MCF 10A (cell line): ENCODE measurements around the gene IFNL3. TPM values are rescaled to one million over a fixed set of nuclear protein-coding genes. Genes with fewer than 3 reads are reported as not detected.

Source experiments
- BruUV-seq: library from RNA; stranded (reverse); fragments of 400-500 nt; replicated peaks from 2 replicates; lab custom pipeline; 2021; lab: Mats Ljungman, UMichigan
- CTCF ChIA-PET: fragments of 300-600 bp; sonication (Branson Sonifier 250); formaldehyde crosslinking; extraction: SDS; loops from one replicate; lab custom pipeline; 2021; ENCODE audit warnings: antibody characterized with exemption, inconsistent platforms; lab: Yijun Ruan, JAX
- POLR2A ChIA-PET: fragments of 300-600, 350-650 bp; sonication (Branson Sonifier 250); formaldehyde crosslinking; extraction: SDS; loops from one replicate; lab custom pipeline; 2020; ENCODE audit warnings: antibody characterized with exemption, inconsistent platforms; lab: Yijun Ruan, JAX
- DNase-seq: peaks from one replicate; pipeline ENCODE4 v3.0.0-alpha.2; 2018; ENCODE audit not compliant: unreplicated experiment
- H3K27ac Mint-ChIP-seq: one replicate; pipeline ENCODE4 v1.8.0; 2022; ENCODE audit warnings: mild to moderate bottlenecking, low read depth, mixed read lengths; ENCODE audit not compliant: unreplicated experiment
- H3K27me3 Mint-ChIP-seq: one replicate; pipeline ENCODE4 v1.8.0; 2022; ENCODE audit warnings: mixed read lengths; ENCODE audit not compliant: insufficient read depth, unreplicated experiment
- H3K36me3 Mint-ChIP-seq: one replicate; pipeline ENCODE4 v1.8.0; 2022; ENCODE audit warnings: mild to moderate bottlenecking, moderate library complexity, mixed read lengths; ENCODE audit not compliant: insufficient read depth, unreplicated experiment
- H3K4me1 Mint-ChIP-seq: one replicate; pipeline ENCODE4 v1.8.0; 2022; ENCODE audit warnings: mixed read lengths; ENCODE audit not compliant: insufficient read depth, unreplicated experiment
- H3K4me3 Mint-ChIP-seq: one replicate; pipeline ENCODE4 v1.8.0; 2022; ENCODE audit warnings: mild to moderate bottlenecking, moderate library complexity, mixed read lengths; ENCODE audit not compliant: unreplicated experiment
- H3K9me3 Mint-ChIP-seq: one replicate; pipeline ENCODE4 v1.8.0; 2022; ENCODE audit warnings: mixed read lengths; ENCODE audit not compliant: unreplicated experiment
- intact Hi-C: fragments of 100-400 bp; cut with micrococcal nuclease; formaldehyde crosslinking; loops from 2 replicates; pipeline ENCODE4 v1.14.1; 2022
- total RNA-seq: library from RNA; stranded (reverse); gene quantifications from 2 replicates; pipeline ENCODE4 v1.2.3, GENCODE V29; 2022
- TF ChIP-seq, protein P1 (sequence below): fragments of 200-600 bp; IDR thresholded peaks from one replicate; pipeline ENCODE4 v1.8.0; 2022; ENCODE audit warnings: antibody characterized with exemption, mild to moderate bottlenecking; ENCODE audit not compliant: unreplicated experiment

The IFNL3 gene
- total RNA-seq, 1 experiment from 2014 or later, result not detected

- POLR2A ChIA-PET, result no interaction called here
- CTCF ChIA-PET, result interaction anchor here (0.6 to 0.7 kb wide), 3 partner anchors 116 to 710 kb away, joined by 3 read pairs; no protein-coding TSS in a partner anchor
- intact Hi-C loops, result loop anchor here (1.0 kb wide), 1 partner anchor 116 kb away; no protein-coding TSS in a partner anchor
Observed at GRCh38 chr19:39211731-39212374, 33.0 kb downstream of the IFNL3 start.

GRCh38 chr19:39209196-39209595, 35.6 kb downstream of the IFNL3 start:
- no TSS peak for BruUV-seq
- no peak overlapping the region for H3K27ac Mint-ChIP-seq
- TF ChIP-seq, protein P1, sequence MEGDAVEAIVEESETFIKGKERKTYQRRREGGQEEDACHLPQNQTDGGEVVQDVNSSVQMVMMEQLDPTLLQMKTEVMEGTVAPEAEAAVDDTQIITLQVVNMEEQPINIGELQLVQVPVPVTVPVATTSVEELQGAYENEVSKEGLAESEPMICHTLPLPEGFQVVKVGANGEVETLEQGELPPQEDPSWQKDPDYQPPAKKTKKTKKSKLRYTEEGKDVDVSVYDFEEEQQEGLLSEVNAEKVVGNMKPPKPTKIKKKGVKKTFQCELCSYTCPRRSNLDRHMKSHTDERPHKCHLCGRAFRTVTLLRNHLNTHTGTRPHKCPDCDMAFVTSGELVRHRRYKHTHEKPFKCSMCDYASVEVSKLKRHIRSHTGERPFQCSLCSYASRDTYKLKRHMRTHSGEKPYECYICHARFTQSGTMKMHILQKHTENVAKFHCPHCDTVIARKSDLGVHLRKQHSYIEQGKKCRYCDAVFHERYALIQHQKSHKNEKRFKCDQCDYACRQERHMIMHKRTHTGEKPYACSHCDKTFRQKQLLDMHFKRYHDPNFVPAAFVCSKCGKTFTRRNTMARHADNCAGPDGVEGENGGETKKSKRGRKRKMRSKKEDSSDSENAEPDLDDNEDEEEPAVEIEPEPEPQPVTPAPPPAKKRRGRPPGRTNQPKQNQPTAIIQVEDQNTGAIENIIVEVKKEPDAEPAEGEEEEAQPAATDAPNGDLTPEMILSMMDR, result no peak
- DNase-seq, result no peak
- H3K36me3 Mint-ChIP-seq, result no peaks in the 10 kb centered on the region
- no peak overlapping the region for H3K4me3 Mint-ChIP-seq
- CTCF ChIA-PET, result interaction anchor here (0.6 kb wide), 1 partner anchor 22 kb away, joined by 5 read pairs; no protein-coding TSS in a partner anchor
- intact Hi-C loops, result no loop called here
- no peaks in the 10 kb centered on the region for H3K9me3 Mint-ChIP-seq
- H3K4me1 Mint-ChIP-seq, result no peaks in the 10 kb centered on the region
- H3K27me3 Mint-ChIP-seq, result peaks cover 11% of the 10 kb centered on the region
- POLR2A ChIA-PET, result no interaction called here

More at GRCh38 chr19:39211731-39212374, 33.0 kb downstream of the IFNL3 start:
- BruUV-seq, result no TSS peak
- Mint-ChIP-seq H3K4me3 (no peak overlapping the region), H3K9me3 (no peaks in the 10 kb centered on the region), H3K27ac (no peak overlapping the region), H3K36me3 (no peaks in the 10 kb centered on the region), H3K27me3 (no peaks in the 10 kb centered on the region), H3K4me1 (no peaks in the 10 kb centered on the region)
- TF ChIP-seq, protein P1, result no peak
- peak; percentile 15 for DNase-seq

DNA sequence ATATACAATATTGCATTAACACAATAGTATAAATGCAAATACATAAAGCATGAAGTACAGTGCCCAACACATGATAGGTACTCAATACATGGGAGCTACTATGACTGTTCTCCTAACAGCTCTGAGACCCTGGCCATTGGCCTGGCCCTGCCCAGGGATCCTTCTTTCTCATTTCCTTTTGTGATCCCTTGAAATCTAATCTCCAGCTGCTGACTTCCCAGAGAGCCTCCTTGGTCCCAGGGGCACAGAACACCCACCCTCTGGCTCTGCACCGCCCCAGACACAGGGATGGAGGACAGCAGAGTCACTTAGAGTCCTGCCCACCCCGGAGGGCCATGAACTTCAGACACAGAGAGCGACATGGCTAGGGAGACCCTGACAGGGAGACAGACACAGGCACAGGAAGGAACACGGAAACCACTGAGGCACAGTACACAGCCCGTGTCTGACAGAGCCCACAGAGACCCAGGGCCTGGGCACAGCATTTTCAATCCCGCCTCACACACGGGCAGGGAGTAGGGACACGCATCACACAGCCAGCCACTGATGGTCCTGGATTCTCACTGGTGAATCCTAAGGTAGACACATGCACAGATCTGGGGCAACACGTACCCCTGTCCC, 36.5 kb downstream of the IFNL3 start:
- no peak overlapping the region for H3K27ac Mint-ChIP-seq
- intact Hi-C loops, result no loop called here
- peaks cover 20% of the 10 kb centered on the region for H3K27me3 Mint-ChIP-seq
- H3K36me3 Mint-ChIP-seq, result no peaks in the 10 kb centered on the region
- TF ChIP-seq, protein P1, result no peak
- no peak overlapping the region for H3K4me3 Mint-ChIP-seq
- ChIA-PET CTCF (no interaction called here), POLR2A (no interaction called here)
- no TSS peak for BruUV-seq
- no peaks in the 10 kb centered on the region for H3K9me3 Mint-ChIP-seq
- DNase-seq, result no peak
- no peaks in the 10 kb centered on the region for H3K4me1 Mint-ChIP-seq

DNA sequence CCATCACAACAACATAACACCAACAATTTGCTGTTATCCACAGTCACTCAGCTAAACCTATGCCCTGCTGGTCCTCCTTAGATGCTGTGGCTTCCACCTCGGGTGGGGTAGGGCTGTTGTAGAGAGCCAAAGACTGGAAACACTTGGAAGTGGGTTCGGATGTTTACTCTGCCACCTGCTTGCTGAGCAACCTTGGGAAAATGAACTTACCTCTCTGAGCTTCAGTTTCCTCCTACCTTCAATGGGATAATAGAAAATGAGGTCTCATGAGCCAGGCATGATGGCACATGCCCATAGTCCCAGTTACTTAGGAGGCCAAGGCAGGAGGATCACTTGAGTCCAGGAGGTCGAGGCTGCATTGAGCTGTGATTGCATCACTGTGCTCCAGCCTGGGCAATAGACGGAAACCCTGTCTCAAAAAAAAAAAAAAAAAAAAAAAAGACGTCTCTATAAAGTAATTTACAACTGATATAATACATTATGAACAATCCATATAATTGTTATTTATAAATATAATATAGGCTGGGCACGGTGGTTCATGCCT, 37.4 kb downstream of the IFNL3 start:
- TF ChIP-seq, protein P1, result no peak
- Mint-ChIP-seq H3K27me3 (peaks cover 27% of the 10 kb centered on the region), H3K27ac (no peak overlapping the region), H3K4me3 (no peak overlapping the region), H3K36me3 (no peaks in the 10 kb centered on the region), H3K4me1 (no peaks in the 10 kb centered on the region), H3K9me3 (no peaks in the 10 kb centered on the region)
- ChIA-PET POLR2A (no interaction called here), CTCF (no interaction called here)
- no TSS peak for BruUV-seq
- no peak for DNase-seq
- intact Hi-C loops, result no loop called here
